Lower leg skin (tissue), 4 donors: Measurements from ENCODE around the gene TENM4. TPM values are rescaled to one million over a fixed set of nuclear protein-coding genes. Genes with fewer than 3 reads are reported as not detected.
A peak's percentile ranks its signal among the peaks of the same experiment; 100 is the strongest.

Experiments used
- DNase-seq, 2 donors: peaks; one replicate each; pipeline ENCODE4 v3.0.0-alpha.2; 2019; ENCODE audit warnings: low spot score in 2 of 2
- H3K4me3 ChIP-seq: fragments of 200-600 bp; sonication (generic); 2 replicates; pipeline ENCODE4 v1.5.1; 2017; ENCODE audit warnings: mild to moderate bottlenecking, low read depth; ENCODE audit not compliant: poor library complexity, severe bottlenecking
- POLR2A ChIP-seq, 2 donors: fragments of 450-650 bp; IDR thresholded peaks; one replicate each; pipeline ENCODE4 v1.6.1; 2016 to 2017; ENCODE audit warnings: antibody characterized with exemption in 2 of 2, mild to moderate bottlenecking in 1 of 2, moderate library complexity in 1 of 2
- WGBS, 2 donors: methylation state at CpG; one replicate each; pipeline ENCODE4 v1.1.5; 2018; 5-methylcytosine and 5-hydroxymethylcytosine counted together
- intact Hi-C: fragments of 100-400 bp; cut with DNase I; formaldehyde crosslinking; loops from one replicate; pipeline ENCODE4 v1.15.0; 2023; ENCODE audit warnings: low total_unique reads
- total RNA-seq, 4 donors: library from RNA; depleted of rRNA; stranded (reverse); fragments of >200 nt; gene quantifications; one replicate each; pipeline ENCODE4 v1.1.0, GENCODE V29; 2016
- TF ChIP-seq, protein P1 (sequence below), 3 donors: fragments of 450-650 bp; IDR thresholded peaks; one replicate each; pipeline ENCODE4 v1.5.1; 2016; ENCODE audit warnings: antibody characterized with exemption in 3 of 3, mild to moderate bottlenecking in 3 of 3, moderate library complexity in 2 of 3

TENM4 gene
- total RNA-seq, 4 donors from 2014 or later = 34.4 to 41.1 (median 36.6) TPM

DNA sequence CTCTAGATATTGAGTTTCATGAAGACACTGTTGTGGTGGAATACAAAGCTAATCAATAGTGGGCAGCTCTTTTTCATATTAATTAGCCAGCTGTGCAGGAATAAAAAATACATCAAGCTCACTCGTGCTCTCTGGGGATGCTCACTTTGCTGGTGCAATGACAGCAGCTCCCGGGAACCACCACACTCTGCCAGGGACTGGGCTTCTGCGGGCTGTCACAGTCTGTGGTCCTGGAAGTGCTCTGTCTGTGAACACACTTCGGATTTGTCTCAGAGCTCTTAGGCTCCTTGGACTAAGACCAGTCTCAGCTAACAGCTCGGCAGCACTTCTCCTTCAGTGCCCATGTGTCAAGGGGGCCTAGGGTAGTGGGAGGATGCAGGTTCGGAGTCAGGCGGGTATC is 393.5 kb downstream of the TENM4 start:
- WGBS, 2 donors = 92 to 94% methylated on average over 6 to 7 of the region's 7 CpGs
- DNase-seq = no peak
- no peak overlapping the region for H3K4me3 ChIP-seq
- TF ChIP-seq POLR2A (IDR thresholded peaks at IDR 0.05) = no peak
- TF ChIP-seq, protein P1, sequence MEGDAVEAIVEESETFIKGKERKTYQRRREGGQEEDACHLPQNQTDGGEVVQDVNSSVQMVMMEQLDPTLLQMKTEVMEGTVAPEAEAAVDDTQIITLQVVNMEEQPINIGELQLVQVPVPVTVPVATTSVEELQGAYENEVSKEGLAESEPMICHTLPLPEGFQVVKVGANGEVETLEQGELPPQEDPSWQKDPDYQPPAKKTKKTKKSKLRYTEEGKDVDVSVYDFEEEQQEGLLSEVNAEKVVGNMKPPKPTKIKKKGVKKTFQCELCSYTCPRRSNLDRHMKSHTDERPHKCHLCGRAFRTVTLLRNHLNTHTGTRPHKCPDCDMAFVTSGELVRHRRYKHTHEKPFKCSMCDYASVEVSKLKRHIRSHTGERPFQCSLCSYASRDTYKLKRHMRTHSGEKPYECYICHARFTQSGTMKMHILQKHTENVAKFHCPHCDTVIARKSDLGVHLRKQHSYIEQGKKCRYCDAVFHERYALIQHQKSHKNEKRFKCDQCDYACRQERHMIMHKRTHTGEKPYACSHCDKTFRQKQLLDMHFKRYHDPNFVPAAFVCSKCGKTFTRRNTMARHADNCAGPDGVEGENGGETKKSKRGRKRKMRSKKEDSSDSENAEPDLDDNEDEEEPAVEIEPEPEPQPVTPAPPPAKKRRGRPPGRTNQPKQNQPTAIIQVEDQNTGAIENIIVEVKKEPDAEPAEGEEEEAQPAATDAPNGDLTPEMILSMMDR (IDR thresholded peaks at IDR 0.05) = no peak
- intact Hi-C loops = no loop called here

DNA sequence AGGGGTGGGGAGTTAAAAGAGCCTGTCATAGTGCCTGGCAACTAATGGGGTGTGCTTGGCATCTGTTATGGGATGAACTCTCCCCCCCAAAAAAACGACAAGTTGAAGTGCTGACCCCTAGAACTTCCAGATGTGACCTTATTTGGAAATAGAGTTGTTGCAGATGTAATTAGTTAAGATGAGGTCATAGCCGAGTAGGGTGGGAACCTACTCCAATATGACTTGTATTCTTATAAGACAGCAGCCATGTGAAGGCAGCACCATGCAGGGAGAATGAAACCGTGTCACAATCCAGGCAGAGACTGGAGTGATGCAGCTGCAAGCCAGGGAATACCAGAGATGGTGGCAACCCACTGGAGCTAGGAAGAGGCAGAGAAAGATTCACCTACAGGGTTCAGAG is 394.5 kb downstream of the TENM4 start:
- no peak for TF ChIP-seq POLR2A (IDR thresholded peaks at IDR 0.05)
- WGBS, 2 donors = 43 to 45% methylated on average over 3 of the region's 3 CpGs
- no peak overlapping the region for H3K4me3 ChIP-seq
- DNase-seq = no peak
- intact Hi-C loops = no loop called here

DNA sequence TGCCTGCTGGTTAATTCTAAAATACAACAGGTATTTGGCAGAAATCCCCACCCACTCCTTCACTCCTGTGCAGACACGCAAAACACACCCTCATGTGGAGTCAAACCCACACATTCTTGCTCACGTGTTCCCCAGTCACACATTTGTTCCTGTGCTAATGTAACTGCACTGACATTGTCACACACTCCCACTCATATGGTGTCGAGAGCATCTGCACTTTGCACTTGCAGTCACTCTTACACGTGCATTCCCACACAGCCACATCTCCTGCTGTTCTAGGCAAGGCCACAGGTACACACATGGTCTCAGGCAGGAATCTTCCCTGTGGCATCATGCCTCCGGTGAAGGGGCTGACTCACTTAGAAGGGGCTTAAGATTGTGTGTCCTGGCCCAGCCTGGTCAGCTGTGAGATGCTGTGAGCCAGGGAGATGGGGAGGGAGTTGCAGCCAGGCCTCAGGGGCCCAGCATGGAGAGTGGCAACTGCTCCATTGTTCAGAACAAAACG is 395.0 kb downstream of the TENM4 start:
- no peak overlapping the region for H3K4me3 ChIP-seq
- WGBS, 2 donors = 34 to 46% methylated on average over 6 of the region's 6 CpGs
- TF ChIP-seq, protein P1 (IDR thresholded peaks at IDR 0.05) = no peak
- TF ChIP-seq POLR2A (IDR thresholded peaks at IDR 0.05) = no peak
- DNase-seq = peak in 1 of 2 donors; percentile 23
- intact Hi-C loops = no loop called here

DNA sequence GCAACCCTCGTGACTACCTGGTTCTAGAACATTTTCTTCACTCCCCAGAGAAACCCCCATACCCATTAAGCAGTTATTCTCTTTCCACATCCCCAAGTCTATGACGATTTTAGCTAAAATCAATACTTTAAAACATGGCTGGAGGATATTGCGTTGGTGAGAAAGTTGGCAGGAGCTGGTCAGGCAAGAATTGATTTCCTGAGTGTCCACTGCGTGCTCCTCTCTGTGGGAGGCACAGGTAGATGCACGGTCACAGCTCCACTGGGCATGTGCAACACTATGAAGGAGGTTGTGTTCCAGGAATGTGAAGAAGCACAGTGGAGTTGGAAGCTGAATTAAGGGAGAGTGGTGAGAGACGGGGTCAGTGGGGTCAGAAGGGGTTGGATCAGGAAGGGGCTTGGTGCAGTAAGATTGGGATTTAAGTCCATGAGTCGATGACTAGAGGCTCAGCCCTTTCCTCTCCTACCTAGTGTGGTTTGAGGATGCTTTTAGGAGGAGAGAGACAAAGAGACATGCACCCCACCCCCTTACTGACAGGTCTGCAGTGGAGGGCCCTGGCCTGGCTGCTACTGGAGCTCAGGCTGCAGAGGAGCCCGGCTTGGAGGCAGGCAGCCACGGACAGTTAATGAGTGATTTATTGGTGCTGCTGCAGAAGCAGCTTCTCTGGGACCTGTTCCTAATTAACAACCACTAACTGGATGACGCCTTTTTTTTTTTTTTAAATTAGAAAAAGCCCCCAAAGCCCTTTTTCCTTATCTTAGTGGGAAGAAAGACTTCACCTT is 395.6 kb downstream of the TENM4 start:
- no peak for DNase-seq
- no peak overlapping the region for H3K4me3 ChIP-seq
- TF ChIP-seq POLR2A (IDR thresholded peaks at IDR 0.05) = no peak
- TF ChIP-seq, protein P1 (IDR thresholded peaks at IDR 0.05) = no peak
- 58 to 64% methylated on average over 10 of the region's 10 CpGs for WGBS, 2 donors
- intact Hi-C loops = no loop called here

DNA sequence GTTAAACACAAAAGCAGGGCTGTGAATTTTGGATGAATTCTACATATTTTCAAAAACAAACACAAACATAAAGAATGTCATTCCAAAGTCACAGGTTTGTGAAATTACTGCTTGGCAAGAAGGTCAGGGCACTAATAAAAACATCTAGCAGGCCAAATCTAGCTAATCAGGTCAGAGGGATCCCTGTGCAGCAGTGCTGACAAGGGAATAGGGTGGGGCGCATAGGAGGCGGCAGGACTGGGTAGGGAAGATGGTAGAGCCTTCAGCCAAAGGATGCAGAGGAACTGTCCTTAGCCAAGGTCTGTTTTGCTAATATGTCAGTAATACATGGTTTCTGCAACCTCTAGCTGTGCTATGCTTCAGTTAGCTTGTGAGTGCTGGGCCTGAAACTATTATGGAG is 396.6 kb downstream of the TENM4 start:
- 67% methylated on average over 2 of the region's 2 CpGs for WGBS, 2 donors
- no peak overlapping the region for H3K4me3 ChIP-seq
- intact Hi-C loops = no loop called here
- DNase-seq = no peak
- no peak for TF ChIP-seq POLR2A (IDR thresholded peaks at IDR 0.05)
- TF ChIP-seq, protein P1 (IDR thresholded peaks at IDR 0.05) = no peak

DNA sequence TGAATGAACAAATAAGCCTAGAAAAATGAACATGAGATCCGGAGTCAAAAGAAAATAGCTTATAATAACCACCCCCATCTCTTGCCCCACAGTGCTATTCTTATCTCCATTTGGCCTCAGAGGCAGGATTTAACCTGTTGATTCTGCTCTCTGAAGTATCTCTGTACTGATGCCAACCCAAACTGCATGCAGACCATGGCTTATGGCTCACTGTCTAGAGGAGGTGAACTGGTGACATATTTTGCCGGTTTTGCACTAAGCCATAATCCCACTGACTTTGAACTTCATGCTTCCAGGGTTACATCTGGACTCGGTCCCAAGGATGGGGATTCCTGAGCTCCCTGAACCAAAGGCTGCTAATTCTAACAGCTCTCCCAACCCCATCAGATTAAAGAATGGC is 397.1 kb downstream of the TENM4 start:
- TF ChIP-seq, protein P1 (IDR thresholded peaks at IDR 0.05) = no peak
- TF ChIP-seq POLR2A (IDR thresholded peaks at IDR 0.05) = no peak
- no peak for DNase-seq
- H3K4me3 ChIP-seq = no peak overlapping the region
- WGBS, 2 donors = 46 to 50% methylated on average over 3 of the region's 3 CpGs
- intact Hi-C loops = no loop called here
